ENCODE data around the gene STRBP. TPM values are rescaled to one million over a fixed set of nuclear protein-coding genes. Genes with fewer than 3 reads are reported as not detected.

Gene STRBP
- total and polyA plus RNA-seq, 2 donors from 2014 or later: 21.6 to 30.7 TPM

DNA sequence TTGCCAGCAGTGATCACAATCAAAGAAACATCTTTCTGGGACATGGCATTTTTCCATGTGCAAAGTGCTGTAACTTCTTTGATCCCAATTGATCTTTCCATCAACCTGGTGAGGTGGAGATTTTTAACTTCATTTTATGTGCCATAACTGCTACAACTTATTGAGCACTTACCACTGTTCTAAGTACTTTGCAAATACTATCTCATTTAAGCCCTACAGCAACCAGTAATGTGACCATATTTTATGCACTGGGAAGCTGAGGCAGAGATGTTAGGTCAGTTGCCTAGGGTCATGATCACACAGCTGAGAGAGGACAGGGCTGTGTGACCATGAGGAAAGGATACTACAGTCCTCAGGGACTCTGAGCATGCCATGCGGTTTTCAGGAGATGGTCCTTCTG is 17.9 kb upstream of the STRBP start:
- H3K27ac ChIP-seq (ENCODE audit: low read depth in 2 of 2, low read length in 2 of 2): no peak overlapping the region
- no peak overlapping the region for H3K4me3 ChIP-seq (ENCODE audit: low read length in 3 of 3)
- TF ChIP-seq, protein P1, sequence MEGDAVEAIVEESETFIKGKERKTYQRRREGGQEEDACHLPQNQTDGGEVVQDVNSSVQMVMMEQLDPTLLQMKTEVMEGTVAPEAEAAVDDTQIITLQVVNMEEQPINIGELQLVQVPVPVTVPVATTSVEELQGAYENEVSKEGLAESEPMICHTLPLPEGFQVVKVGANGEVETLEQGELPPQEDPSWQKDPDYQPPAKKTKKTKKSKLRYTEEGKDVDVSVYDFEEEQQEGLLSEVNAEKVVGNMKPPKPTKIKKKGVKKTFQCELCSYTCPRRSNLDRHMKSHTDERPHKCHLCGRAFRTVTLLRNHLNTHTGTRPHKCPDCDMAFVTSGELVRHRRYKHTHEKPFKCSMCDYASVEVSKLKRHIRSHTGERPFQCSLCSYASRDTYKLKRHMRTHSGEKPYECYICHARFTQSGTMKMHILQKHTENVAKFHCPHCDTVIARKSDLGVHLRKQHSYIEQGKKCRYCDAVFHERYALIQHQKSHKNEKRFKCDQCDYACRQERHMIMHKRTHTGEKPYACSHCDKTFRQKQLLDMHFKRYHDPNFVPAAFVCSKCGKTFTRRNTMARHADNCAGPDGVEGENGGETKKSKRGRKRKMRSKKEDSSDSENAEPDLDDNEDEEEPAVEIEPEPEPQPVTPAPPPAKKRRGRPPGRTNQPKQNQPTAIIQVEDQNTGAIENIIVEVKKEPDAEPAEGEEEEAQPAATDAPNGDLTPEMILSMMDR (IDR thresholded peaks at IDR 0.05; ENCODE audit: borderline replicate concordance, extremely low read depth, insufficient read depth): no peak
- DNase-seq (no peak), FAIRE-seq (no peak)
- no peaks in the 10 kb centered on the region for H3K27me3 ChIP-seq (ENCODE audit: control insufficient read depth, insufficient read depth, low read length)
- intact Hi-C loops (cut with DNase I): no loop called here
- no peaks in the 10 kb centered on the region for H3K36me3 ChIP-seq (ENCODE audit: control insufficient read depth in 2 of 3, insufficient read depth in 3 of 3, low read length in 3 of 3)
- no peaks in the 10 kb centered on the region for H3K9me3 ChIP-seq (ENCODE audit: control insufficient read depth in 2 of 3, insufficient read depth in 1 of 3, low read length in 3 of 3)
- no peak overlapping the region for H3K9ac ChIP-seq (ENCODE audit: low read length in 3 of 3)
- no peaks in the 10 kb centered on the region for H3K4me1 ChIP-seq (ENCODE audit: control insufficient read depth in 2 of 3, insufficient read depth in 2 of 3, low read depth in 1 of 3, low read length in 3 of 3)

DNA sequence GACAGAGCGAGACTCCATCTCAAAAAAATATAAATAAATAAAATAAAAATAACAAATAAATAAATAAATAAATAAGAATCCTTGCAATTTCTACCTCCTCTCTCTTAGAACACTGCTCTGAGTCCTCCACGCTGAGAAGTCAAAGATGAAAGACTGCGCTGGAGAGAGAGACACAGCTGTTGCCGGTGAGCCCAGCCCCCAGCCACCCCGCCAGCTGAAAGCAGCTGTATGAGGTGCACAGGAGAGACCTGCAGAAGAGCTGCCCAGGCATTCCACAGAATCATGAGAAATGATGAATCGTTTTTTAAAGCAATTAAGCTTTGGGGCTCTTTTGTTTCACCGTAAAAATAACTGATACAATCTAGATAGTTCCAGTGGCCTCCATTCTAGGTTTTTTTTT is 16.3 kb upstream of the STRBP start:
- no peaks in the 10 kb centered on the region for H3K9me3 ChIP-seq (ENCODE audit: control insufficient read depth in 2 of 3, insufficient read depth in 1 of 3, low read length in 3 of 3)
- intact Hi-C loops (cut with DNase I): no loop called here
- no peaks in the 10 kb centered on the region for H3K36me3 ChIP-seq (ENCODE audit: control insufficient read depth in 2 of 3, insufficient read depth in 3 of 3, low read length in 3 of 3)
- no peaks in the 10 kb centered on the region for H3K4me1 ChIP-seq (ENCODE audit: control insufficient read depth in 2 of 3, insufficient read depth in 2 of 3, low read depth in 1 of 3, low read length in 3 of 3)
- FAIRE-seq: no peak
- TF ChIP-seq, protein P1 (IDR thresholded peaks at IDR 0.05; ENCODE audit: borderline replicate concordance, extremely low read depth, insufficient read depth): no peak
- no peak overlapping the region for H3K4me3 ChIP-seq (ENCODE audit: low read length in 3 of 3)
- H3K9ac ChIP-seq (ENCODE audit: low read length in 3 of 3): no peak overlapping the region
- no peaks in the 10 kb centered on the region for H3K27me3 ChIP-seq (ENCODE audit: control insufficient read depth, insufficient read depth, low read length)
- H3K27ac ChIP-seq (ENCODE audit: low read depth in 2 of 2, low read length in 2 of 2): no peak overlapping the region
- peak in 2 of 5 donors; percentile 23 to 32 for DNase-seq

DNA sequence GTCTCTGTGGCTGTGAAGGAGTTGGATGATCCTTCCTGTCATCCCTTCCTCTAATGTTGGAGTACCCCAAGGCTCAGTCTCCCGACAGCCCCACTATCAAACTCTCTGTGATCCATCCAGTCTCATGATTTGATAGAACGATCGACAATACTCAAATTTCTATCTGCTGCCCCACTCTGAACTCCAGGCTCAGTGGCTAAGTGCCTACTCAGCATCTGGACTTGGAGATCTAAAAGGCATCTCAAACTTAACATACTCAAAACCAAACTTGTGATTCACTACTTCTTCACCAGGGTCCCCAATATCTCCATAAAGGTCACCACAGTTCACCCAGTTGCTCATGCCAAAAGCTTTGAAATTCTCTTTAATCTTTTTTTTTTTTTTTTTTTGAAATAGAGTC is 15.1 kb upstream of the STRBP start:
- no peak for FAIRE-seq
- H3K4me3 ChIP-seq (ENCODE audit: low read length in 3 of 3): no peak overlapping the region
- intact Hi-C loops (cut with DNase I): no loop called here
- no peaks in the 10 kb centered on the region for H3K9me3 ChIP-seq (ENCODE audit: control insufficient read depth in 2 of 3, insufficient read depth in 1 of 3, low read length in 3 of 3)
- TF ChIP-seq, protein P1 (IDR thresholded peaks at IDR 0.05; ENCODE audit: borderline replicate concordance, extremely low read depth, insufficient read depth): no peak
- H3K27ac ChIP-seq (ENCODE audit: low read depth in 2 of 2, low read length in 2 of 2): no peak overlapping the region
- H3K27me3 ChIP-seq (ENCODE audit: control insufficient read depth, insufficient read depth, low read length): no peaks in the 10 kb centered on the region
- no peaks in the 10 kb centered on the region for H3K36me3 ChIP-seq (ENCODE audit: control insufficient read depth in 2 of 3, insufficient read depth in 3 of 3, low read length in 3 of 3)
- H3K4me1 ChIP-seq (ENCODE audit: control insufficient read depth in 2 of 3, insufficient read depth in 2 of 3, low read depth in 1 of 3, low read length in 3 of 3): no peaks in the 10 kb centered on the region
- no peak for DNase-seq
- no peak overlapping the region for H3K9ac ChIP-seq (ENCODE audit: low read length in 3 of 3)

DNA sequence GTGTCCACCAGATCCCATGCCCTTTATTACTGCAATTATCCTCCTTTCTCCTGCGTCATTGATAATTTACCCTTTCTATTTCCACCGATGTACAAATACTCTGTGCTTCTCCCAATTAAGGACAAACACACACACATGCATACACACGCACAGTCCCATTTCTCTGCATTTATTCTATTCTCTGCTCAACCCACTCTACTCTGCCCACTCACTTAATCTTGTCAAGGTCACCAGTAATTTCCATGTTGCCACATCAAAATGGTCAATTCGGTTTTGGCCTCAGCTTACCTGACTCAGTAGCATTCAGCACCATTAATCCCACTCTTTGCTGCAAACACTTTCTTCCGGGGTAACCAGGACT is 14.6 kb upstream of the STRBP start:
- DNase-seq (no peak), FAIRE-seq (no peak)
- H3K4me1 ChIP-seq (ENCODE audit: control insufficient read depth in 2 of 3, insufficient read depth in 2 of 3, low read depth in 1 of 3, low read length in 3 of 3): no peaks in the 10 kb centered on the region
- no peaks in the 10 kb centered on the region for H3K27me3 ChIP-seq (ENCODE audit: control insufficient read depth, insufficient read depth, low read length)
- H3K27ac ChIP-seq (ENCODE audit: low read depth in 2 of 2, low read length in 2 of 2): no peak overlapping the region
- H3K4me3 ChIP-seq (ENCODE audit: low read length in 3 of 3): no peak overlapping the region
- intact Hi-C loops (cut with DNase I): no loop called here
- TF ChIP-seq, protein P1 (IDR thresholded peaks at IDR 0.05; ENCODE audit: borderline replicate concordance, extremely low read depth, insufficient read depth): no peak
- no peaks in the 10 kb centered on the region for H3K9me3 ChIP-seq (ENCODE audit: control insufficient read depth in 2 of 3, insufficient read depth in 1 of 3, low read length in 3 of 3)
- no peaks in the 10 kb centered on the region for H3K36me3 ChIP-seq (ENCODE audit: control insufficient read depth in 2 of 3, insufficient read depth in 3 of 3, low read length in 3 of 3)
- no peak overlapping the region for H3K9ac ChIP-seq (ENCODE audit: low read length in 3 of 3)

Data from kidney (tissue), 14 donors.